GM12875 (cell line): ENCODE data around the gene MED25.

Experiments used
- H3K4me3 ChIP-seq: one replicate; pipeline ENCODE4 v1.5.1; 2011; ENCODE audit warnings: low read depth, low read length, control low read depth
- TF ChIP-seq, protein P1 (sequence below): IDR thresholded peaks from 2 replicates; pipeline ENCODE4 v1.5.1; 2011; ENCODE audit warnings: low read depth, mild to moderate bottlenecking, control low read depth, inconsistent platforms, low read length, moderate library complexity, borderline replicate concordance; ENCODE audit not compliant: insufficient read depth

The MED25 gene

DNA sequence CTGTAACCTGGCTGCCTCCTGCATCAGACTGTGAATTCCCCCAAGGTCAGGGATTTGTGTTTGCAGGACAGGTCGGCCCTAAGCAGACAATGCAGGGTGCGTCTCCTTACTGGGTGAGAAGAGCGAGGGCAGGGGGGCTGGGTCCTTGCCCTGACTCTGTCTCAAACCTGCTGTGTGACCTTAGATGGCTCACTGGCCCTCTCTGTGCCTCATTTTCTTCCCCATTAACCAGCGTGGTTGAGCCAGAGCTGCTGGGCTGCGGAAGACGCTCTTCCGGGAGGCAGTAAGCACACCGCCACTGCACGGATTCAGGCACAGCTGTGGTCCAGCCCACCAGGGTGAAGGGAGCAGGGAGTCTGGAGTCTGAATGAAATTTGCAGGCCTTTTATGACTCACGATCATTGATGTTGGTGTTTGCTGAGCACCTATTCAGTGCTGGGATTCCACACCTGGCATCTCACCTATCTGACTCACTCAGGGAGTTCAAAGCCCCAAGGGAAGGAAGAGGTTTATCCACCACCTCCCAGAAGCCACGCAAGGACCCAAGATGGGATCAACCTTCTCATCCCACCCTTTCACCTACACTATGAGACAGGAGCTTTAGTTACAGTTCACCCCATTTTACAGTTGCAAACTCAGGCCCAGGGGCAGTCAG, 56.5 kb downstream of the MED25 start:
- TF ChIP-seq, protein P1, sequence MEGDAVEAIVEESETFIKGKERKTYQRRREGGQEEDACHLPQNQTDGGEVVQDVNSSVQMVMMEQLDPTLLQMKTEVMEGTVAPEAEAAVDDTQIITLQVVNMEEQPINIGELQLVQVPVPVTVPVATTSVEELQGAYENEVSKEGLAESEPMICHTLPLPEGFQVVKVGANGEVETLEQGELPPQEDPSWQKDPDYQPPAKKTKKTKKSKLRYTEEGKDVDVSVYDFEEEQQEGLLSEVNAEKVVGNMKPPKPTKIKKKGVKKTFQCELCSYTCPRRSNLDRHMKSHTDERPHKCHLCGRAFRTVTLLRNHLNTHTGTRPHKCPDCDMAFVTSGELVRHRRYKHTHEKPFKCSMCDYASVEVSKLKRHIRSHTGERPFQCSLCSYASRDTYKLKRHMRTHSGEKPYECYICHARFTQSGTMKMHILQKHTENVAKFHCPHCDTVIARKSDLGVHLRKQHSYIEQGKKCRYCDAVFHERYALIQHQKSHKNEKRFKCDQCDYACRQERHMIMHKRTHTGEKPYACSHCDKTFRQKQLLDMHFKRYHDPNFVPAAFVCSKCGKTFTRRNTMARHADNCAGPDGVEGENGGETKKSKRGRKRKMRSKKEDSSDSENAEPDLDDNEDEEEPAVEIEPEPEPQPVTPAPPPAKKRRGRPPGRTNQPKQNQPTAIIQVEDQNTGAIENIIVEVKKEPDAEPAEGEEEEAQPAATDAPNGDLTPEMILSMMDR: no peak
- H3K4me3 ChIP-seq: no peak overlapping the region

DNA sequence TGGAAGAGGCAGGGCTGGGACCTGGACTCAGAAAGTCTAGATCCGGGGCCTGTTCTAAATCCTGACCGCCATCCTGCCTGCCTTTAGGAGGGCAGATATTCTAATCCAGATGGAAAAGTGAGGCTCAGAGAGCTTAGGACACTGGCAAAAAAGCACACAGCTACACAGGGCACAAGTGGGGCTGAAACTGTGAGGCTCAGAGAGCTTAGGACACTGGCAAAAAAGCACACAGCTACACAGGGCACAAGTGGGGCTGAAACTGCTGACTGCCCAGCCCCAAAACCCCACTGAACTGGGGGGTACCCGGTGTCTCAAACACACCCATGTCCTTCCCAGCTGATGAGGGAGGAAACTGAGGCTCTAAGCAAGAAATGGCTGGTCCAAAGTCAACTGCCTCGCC, 57.1 kb downstream of the MED25 start:
- TF ChIP-seq, protein P1: no peak
- H3K4me3 ChIP-seq: no peak overlapping the region

DNA sequence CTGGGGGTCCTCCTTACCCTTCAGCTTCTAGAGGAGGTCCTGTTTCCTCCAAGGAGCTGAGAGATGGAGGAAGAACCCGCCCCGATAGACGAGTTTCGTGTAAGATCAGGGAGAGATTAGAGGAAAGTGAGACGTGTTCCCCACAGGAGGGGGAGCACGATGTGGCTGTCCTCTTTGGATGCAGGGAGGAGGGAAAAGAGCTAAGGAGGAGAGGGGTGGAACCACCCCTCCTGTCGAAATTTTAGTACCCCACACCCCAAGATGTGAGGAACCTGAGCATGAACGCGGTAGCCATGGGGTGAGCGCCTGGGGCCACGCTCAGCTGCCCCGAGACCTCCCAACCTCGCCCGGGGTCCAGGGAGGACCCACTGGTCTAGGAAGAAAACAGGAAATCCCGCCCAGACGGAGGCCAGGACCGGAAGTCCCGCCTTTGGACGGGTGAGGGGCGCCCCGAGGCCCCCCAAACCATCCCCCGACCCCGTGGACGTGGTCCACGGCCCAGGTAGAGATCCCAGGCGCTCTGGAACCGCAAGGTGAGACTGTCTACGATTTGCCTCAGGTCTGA, 57.9 kb downstream of the MED25 start:
- peak overlapping the region; percentile 100 for H3K4me3 ChIP-seq
- TF ChIP-seq, protein P1: no peak

DNA sequence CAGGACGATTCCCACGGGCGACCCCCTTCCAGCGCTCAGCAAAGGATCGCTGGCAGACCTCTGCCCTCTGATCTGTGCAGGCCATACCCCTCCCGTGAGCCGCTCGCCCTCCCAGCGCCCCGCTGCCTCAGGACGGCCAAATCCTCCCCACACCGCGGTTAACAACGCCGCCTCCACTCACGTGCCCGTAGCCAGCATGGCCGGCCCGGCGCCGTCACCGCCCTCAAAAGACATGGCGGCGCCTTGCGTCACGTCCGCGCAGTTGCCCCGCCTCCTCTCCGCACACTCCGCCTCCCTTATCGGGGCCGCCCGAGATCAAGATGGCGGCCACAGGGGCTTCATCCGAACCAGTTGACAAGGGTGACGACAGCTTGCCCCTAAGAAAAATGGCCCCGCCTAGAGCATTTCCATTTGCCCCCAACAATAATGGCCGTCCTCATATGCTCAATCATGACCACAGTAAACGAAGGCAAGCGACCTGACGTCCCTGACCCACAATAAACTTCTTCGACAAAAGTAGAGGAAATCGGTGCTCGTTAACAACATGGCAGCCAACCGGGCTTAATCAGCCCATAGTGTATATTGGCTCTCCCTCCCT, 58.4 kb downstream of the MED25 start:
- peak overlapping the region; percentile 100 for H3K4me3 ChIP-seq
- TF ChIP-seq, protein P1: no peak

DNA sequence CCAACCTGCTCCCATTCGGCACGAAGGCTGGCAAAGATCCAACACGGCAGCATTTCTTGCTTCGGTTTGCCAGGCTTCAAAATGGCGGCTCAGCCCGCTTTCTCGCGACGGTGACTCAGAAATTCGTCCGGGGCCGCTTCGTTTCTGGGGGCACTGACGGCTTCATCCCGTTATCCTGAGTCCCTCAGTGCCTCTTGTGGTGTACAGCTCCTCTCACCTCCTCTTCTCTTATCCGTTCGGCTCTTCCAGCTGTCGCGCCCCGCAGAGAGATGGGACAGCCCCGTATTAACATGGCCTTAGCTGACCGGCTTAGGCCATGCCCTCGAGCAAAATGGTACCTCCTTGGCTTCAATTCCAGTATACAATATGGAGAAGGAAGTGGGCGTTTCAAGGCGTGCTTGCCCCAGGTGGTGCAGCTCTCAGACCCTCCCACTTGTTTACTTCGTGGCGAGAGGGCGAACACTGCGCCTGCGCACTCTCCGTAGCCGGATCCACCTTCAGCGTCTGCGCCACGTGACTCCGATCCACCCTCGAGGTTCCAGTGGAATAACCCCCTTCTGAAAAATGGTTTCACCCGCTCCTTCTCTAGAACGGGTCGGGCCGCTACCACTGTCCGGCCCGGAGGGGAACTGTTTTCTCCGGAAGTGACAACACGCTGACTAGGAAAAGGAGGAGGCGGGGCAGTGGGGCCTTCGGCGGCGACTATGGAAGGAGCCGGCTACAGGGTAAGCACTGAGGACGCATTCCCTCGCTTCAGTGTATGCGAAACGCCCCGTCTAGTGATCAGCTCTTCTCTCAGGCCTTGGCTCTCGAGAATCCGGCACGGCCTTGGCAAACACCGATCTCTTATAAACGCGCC, 59.2 kb downstream of the MED25 start, which contains the start of the genes AKT1S1 and TBC1D17:
TSS of gene AKT1S1 (minus strand) at position 336 of the 859 bp plus-strand sequence. CDS start 4,060 bp downstream, outside the sequence.
TSS of gene TBC1D17 (plus strand) at position 683 of the 859 bp plus-strand sequence. CDS start at position 705, 22 bp downstream.
- TF ChIP-seq, protein P1: no peak
- H3K4me3 ChIP-seq: peak within 1 kb of the TSS; percentile 100

DNA sequence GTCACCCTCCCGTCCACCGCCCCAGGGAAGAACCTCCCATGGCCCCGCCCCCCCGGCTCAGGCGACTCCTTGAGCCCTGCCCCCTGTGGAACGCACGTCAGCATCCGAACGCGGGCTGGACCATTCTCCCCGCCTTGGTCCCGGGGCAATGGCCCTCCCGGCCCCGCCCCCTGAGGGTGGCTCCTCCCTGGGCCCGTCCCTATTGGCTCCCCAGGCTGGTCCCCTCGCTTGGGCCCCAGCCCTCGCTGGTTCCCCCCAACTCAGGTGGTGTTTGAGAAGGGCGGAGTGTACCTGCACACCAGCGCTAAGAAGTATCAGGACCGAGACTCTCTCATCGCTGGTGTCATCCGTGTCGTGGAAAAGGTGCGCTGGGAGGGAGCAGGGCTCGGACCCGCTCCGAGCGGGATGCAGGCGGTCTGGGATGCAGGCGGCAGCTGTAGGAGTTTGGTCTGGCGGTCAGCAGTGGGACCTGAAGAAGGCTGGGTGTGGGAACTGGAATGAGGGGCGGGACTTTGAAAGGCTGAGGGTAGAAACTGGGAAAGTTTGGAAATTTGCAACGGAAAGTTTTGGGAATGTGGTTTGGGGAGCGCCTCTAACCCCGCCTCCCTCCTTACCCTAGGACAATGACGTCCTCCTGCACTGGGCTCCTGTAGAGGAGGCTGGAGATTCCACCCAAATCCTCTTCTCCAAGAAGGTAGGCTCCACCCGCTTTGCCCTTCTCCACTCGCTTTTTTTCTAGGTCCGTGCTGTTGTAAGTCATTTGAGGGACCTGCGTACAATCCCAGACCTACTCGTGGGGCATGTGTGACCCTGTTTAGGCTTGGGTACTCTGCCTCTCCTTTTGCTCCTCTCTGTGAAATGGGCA, 60.0 kb downstream of the MED25 start:
- TF ChIP-seq, protein P1: no peak
- peak overlapping the region; percentile 100 for H3K4me3 ChIP-seq
